Melanocyte of skin (primary cell): ENCODE measurements around the gene HES2. TPM values are rescaled to one million over a fixed set of nuclear protein-coding genes. Genes with fewer than 3 reads are reported as not detected.

Experiments
- small RNA-seq, 2 donors: library from RNA; depleted of rRNA; stranded (forward); fragments of <200 nt; gene quantifications; one replicate each; pipeline ENCODE3, GENCODE V24; 2012
- total RNA-seq, 2 donors: library from RNA; depleted of rRNA; stranded (reverse); fragments of >200 nt; gene quantifications; 2 replicates each; pipeline ENCODE4 v1.2.3, GENCODE V29; 2012

Gene HES2
- under 1 TPM in 1 of 2 donors, not detected in 1; 0.33 TPM for total RNA-seq

DNA sequence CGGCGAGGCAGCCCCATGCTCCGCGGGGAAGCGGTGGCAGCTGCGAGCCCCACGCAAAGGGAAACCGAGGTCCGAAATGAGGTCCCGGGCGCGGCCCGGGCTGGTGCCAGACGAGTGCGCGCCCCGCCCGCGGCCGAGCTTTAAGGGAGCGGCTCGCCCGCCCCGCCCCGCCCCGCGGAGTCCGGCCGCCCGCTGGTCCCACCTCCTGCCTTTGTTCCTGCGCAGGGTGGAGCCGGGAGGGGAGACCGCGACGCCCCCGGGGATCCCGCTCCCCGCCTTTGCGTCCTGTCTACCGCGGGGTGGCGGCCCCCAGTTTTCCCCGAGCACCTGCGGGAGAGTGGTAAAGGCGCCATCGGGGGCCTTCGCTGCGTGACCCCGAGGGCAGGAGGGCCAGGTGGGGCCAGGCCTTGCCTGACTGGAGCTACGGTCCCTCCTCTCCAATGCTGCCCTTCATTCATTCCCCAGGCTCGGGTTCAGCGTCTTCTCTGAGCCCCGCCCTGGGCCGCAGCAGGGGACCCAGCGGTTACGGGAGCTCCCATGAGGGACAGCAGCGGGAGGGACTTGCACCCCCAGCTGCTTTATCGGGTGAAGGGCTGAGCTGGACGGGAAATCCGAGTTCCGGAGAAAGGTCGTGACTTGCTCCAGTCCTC is at the start of gene HES2:
HES2 (minus strand) TSS at position 116 of the 650 bp plus-strand sequence; CDS start at position 17, 99 bp downstream.

DNA sequence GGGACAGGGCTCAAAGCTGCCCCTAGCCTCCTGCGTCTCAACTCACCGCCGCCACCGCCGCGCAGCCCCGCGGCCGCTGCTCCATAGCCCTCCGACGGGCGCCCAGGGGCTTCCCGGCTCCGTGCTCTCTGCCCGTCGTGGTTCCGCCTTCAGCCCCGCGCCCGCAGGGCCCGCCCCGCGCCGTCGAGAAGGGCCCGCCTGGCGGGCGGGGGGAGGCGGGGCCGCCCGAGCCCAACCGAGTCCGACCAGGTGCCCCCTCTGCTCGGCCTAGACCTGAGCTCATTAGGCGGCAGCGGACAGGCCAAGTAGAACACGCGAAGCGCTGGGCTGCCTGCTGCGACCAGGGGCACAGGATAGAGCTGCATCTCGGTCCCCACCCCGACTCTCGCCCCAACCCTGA is 46.3 kb upstream of the HES2 start, which contains the start of gene TNFRSF25:
TNFRSF25 (minus strand) TSS at position 151 of the 400 bp plus-strand sequence; CDS start at position 85, 66 bp downstream.

DNA sequence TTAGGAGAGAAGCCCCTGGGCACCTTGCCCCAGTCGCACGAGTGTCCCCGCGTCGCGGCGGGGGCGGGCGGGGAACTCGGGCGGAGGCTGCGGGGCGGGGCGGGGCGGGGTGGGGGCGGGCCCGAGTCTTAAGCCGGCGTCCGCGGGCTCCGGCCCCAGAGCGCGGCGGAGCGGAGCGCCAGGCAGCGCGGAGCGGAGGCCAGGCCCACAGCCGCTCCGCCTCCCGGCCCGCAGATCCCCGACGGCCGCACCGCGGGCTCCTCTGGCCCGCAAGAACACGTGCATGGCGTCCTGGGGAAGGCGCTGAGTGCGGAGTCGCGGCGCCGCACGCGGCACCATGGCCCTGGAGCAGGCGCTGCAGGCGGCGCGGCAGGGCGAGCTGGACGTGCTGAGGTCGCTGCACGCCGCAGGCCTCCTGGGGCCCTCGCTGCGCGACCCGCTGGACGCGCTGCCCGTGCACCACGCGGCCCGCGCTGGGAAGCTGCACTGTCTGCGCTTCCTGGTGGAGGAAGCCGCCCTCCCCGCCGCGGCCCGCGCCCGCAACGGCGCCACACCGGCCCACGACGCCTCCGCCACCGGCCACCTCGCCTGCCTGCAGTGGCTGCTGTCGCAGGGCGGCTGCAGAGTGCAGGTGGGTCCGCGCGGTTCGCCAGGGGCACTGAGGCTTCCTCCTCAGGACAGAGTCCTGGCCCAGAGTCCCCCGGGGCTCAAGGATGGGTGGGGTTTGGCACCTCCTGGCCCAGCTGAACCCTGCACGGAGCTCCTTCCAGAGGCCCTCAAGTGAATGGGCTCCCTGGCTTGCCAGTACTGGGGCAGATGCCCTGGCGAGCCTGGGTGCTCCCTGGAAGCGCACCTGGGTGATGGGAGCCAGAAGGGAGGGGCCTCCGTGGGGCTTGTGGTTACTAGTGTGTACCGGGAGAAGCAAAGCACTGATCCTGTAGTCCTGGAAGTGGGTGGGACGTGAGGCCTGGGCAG is 5.2 kb upstream of the HES2 start, which contains the start of gene ESPN:
ESPN (plus strand) TSS at position 158 of the 975 bp plus-strand sequence; CDS start at position 338, 180 bp downstream.

GRCh38 chr1:6393400-6394187 is 26.1 kb downstream of the HES2 start, which contains the start of gene ACOT7:
TSS of gene ACOT7 (minus strand) at chr1:6393767. CDS start at chr1:6393399, 368 bp downstream.

Small RNAs within 50 kb of the gene (small RNA-seq; reads per million reads assigned to genes)
- 0 reads per million in 2 donors for gene MIR4252

Other genes with a start within 250 kb of the HES2 start
- gene CHD5, start 239.6 kb downstream of the HES2 start, total RNA-seq, result under 1 TPM in 1 of 2 donors, not detected in 1; under 0.01 TPM
- 10 to 100 TPM; 42.7 to 83.9 TPM for gene RPL22, start 220.3 kb downstream of the HES2 start, total RNA-seq
- gene RNF207, start 213.8 kb downstream of the HES2 start, total RNA-seq, result 10 to 100 TPM; 10.7 to 12.4 TPM
- 10 to 100 TPM; 58.8 to 86.6 TPM for gene ICMT, start 184.0 kb downstream of the HES2 start, total RNA-seq
- gene HES3, start 175.7 kb downstream of the HES2 start, total RNA-seq, result not detected
- 1 to 10 TPM; 5.7 to 8.3 TPM for gene GPR153, start 158.8 kb downstream of the HES2 start, total RNA-seq
- gene ACOT7, start 26.2 kb downstream of the HES2 start, total RNA-seq, result 100 to 1,000 TPM; 115 to 148 TPM
- under 1 TPM in 1 of 2 donors, not detected in 1; under 0.01 TPM for gene ESPN, start 4.9 kb upstream of the HES2 start, total RNA-seq
- under 1 TPM in 1 of 2 donors, not detected in 1; under 0.01 TPM for gene TNFRSF25, start 46.3 kb upstream of the HES2 start, total RNA-seq
- 1 to 10 TPM in 1 of 2 donors, under 1 TPM in 1; 0.33 to 1.4 TPM for gene PLEKHG5, start 71.7 kb upstream of the HES2 start, total RNA-seq
- 10 to 100 TPM; 19.3 to 25.3 TPM for gene NOL9, start 134.6 kb upstream of the HES2 start, total RNA-seq
- gene TAS1R1, start 135.4 kb upstream of the HES2 start, total RNA-seq, result not detected
- gene ZBTB48, start 160.1 kb upstream of the HES2 start, total RNA-seq, result 10 to 100 TPM; 10.3 to 14.0 TPM
- gene KLHL21, start 182.9 kb upstream of the HES2 start, total RNA-seq, result 10 to 100 TPM; 51.0 to 54.7 TPM
- gene PHF13, start 193.8 kb upstream of the HES2 start, total RNA-seq, result 1 to 10 TPM; 8.9 to 9.7 TPM
- 10 to 100 TPM; 14.8 to 21.0 TPM for gene THAP3, start 204.9 kb upstream of the HES2 start, total RNA-seq